ENCODE results near the gene MPRIP. TPM values are rescaled to one million over a fixed set of nuclear protein-coding genes. Genes with fewer than 3 reads are reported as not detected.
A peak's percentile ranks its signal among the peaks of the same experiment; 100 is the strongest.

MPRIP gene
- total and polyA plus RNA-seq, 2 of the 13 experiments (the other 11 are each of a cell fraction or from before 2014, with no cell fraction given) = 50.2 to 52.4 TPM

GRCh38 chr17:17051791-17052461 is 9.7 kb downstream of the MPRIP start (continued):
- TF ChIP-seq GLMP (CRISPR knock-in tag; IDR thresholded peaks at IDR 0.05; ENCODE audit: borderline replicate concordance) (no peak), HHEX (CRISPR knock-in tag; IDR thresholded peaks at IDR 0.05) (no peak), NCOA5 (CRISPR knock-in tag; IDR thresholded peaks at IDR 0.05) (no peak), ZMYM4 (CRISPR knock-in tag; IDR thresholded peaks at IDR 0.05) (peak; percentile 56; the same call in 1 of the 2 replicates), MEF2D (CRISPR knock-in tag; IDR thresholded peaks at IDR 0.05) (0 out of 2 replicates have a peak, but pooled peaks have one; percentile 8), XBP1 (CRISPR knock-in tag; IDR thresholded peaks at IDR 0.05) (no peak), KDM4B (CRISPR knock-in tag; IDR thresholded peaks at IDR 0.05) (0 out of 2 replicates have a peak, but pooled peaks have one; percentile 24), DNMT1 (CRISPR knock-in tag; IDR thresholded peaks at IDR 0.05) (no peak), TEAD3 (CRISPR knock-in tag; optimal IDR thresholded peaks at IDR 0.05; ENCODE audit: borderline replicate concordance) (no peak), SP5 (CRISPR knock-in tag; IDR thresholded peaks at IDR 0.05; ENCODE audit: borderline replicate concordance, low read depth) (no peak), ZNF296 (CRISPR knock-in tag; conservative IDR thresholded peaks at IDR 0.05) (no peak), ZNF740 (CRISPR knock-in tag; IDR thresholded peaks at IDR 0.05) (no peak)
